BE2C (cell line): ENCODE data around the gene DPP10.

Experiments used
- DNase-seq: peaks from one replicate; pipeline ENCODE4 v3.0.0-alpha.2; 2020
- H3K27me3 ChIP-seq: fragments of 250-450 bp; sonication (Bioruptor Pico); 2 replicates; pipeline ENCODE4 v1.5.1; 2020; ENCODE audit warnings: mild to moderate bottlenecking
- H3K36me3 ChIP-seq: fragments of 250-450 bp; sonication (Bioruptor Pico); 2 replicates; pipeline ENCODE4 v1.5.1; 2020; ENCODE audit warnings: mild to moderate bottlenecking
- H3K4me1 ChIP-seq: fragments of 250-450 bp; sonication (Bioruptor Pico); 2 replicates; pipeline ENCODE4 v1.5.1; 2020
- H3K4me3 ChIP-seq: 2 replicates; pipeline ENCODE4 v1.5.1; 2011; ENCODE audit warnings: low read depth, low read length
- H3K9me3 ChIP-seq: fragments of 250-450 bp; sonication (Bioruptor Pico); 2 replicates; pipeline ENCODE4 v1.5.1; 2020
- CTCF ChIP-seq: IDR thresholded peaks from 2 replicates; pipeline ENCODE4 v1.5.1; 2012; ENCODE audit warnings: mild to moderate bottlenecking, low read depth, low read length

Gene DPP10

GRCh38 chr2:115208493-115209164 lies 766.2 kb downstream of the DPP10 start:
- Histone ChIP-seq H3K27me3 (no peaks in the 10 kb centered on the region), H3K4me1 (no peaks in the 10 kb centered on the region), H3K36me3 (no peaks in the 10 kb centered on the region), H3K9me3 (no peaks in the 10 kb centered on the region), H3K4me3 (no peak overlapping the region)
- TF ChIP-seq CTCF, result no peak
- no peak for DNase-seq

GRCh38 chr2:115214050-115214449 lies 771.6 kb downstream of the DPP10 start:
- Histone ChIP-seq H3K9me3 (no peaks in the 10 kb centered on the region), H3K36me3 (no peaks in the 10 kb centered on the region), H3K4me1 (no peaks in the 10 kb centered on the region), H3K27me3 (no peaks in the 10 kb centered on the region), H3K4me3 (no peak overlapping the region)
- no peak for TF ChIP-seq CTCF
- DNase-seq, result no peak

GRCh38 chr2:115219296-115219695 lies 776.9 kb downstream of the DPP10 start:
- TF ChIP-seq CTCF, result no peak
- H3K36me3 ChIP-seq, result no peaks in the 10 kb centered on the region
- no peaks in the 10 kb centered on the region for H3K9me3 ChIP-seq
- H3K4me1 ChIP-seq, result no peaks in the 10 kb centered on the region
- H3K4me3 ChIP-seq, result no peak overlapping the region
- H3K27me3 ChIP-seq, result no peaks in the 10 kb centered on the region
- DNase-seq, result no peak

- H3K4me1 ChIP-seq, result no peaks in the 10 kb centered on the region
- H3K9me3 ChIP-seq, result no peaks in the 10 kb centered on the region
- no peak for DNase-seq
- no peaks in the 10 kb centered on the region for H3K27me3 ChIP-seq
- no peak overlapping the region for H3K4me3 ChIP-seq
- no peaks in the 10 kb centered on the region for H3K36me3 ChIP-seq
- TF ChIP-seq CTCF, result no peak
These were observed 791.7 kb downstream of the DPP10 start for GRCh38 chr2:115234186-115234585.

GRCh38 chr2:115234737-115235136 lies 792.3 kb downstream of the DPP10 start:
- no peak for TF ChIP-seq CTCF
- Histone ChIP-seq H3K4me1 (no peaks in the 10 kb centered on the region), H3K27me3 (no peaks in the 10 kb centered on the region), H3K9me3 (no peaks in the 10 kb centered on the region), H3K36me3 (no peaks in the 10 kb centered on the region), H3K4me3 (no peak overlapping the region)
- DNase-seq, result no peak

- H3K9me3 ChIP-seq, result no peaks in the 10 kb centered on the region
- H3K4me1 ChIP-seq, result no peaks in the 10 kb centered on the region
- no peak overlapping the region for H3K4me3 ChIP-seq
- no peaks in the 10 kb centered on the region for H3K27me3 ChIP-seq
- TF ChIP-seq CTCF, result no peak
- no peak for DNase-seq
- H3K36me3 ChIP-seq, result no peaks in the 10 kb centered on the region
These were observed 805.6 kb downstream of the DPP10 start for GRCh38 chr2:115248066-115248465.
